Breast epithelium (tissue), 4 donors: ENCODE data around the gene IGF2BP1. TPM values are rescaled to one million over a fixed set of nuclear protein-coding genes. Genes with fewer than 3 reads are reported as not detected.

Experiments
- DNase-seq, 2 donors: peaks; one replicate each; pipeline ENCODE4 v3.0.0-alpha.2; 2019; ENCODE audit warnings: low spot score in 2 of 2
- H3K27ac ChIP-seq, 2 donors: fragments of 200-600 bp; sonication (generic) in 1 of 2; one replicate each; pipeline ENCODE4 v1.5.1; 2016 to 2019; ENCODE audit warnings: mild to moderate bottlenecking in 1 of 2
- H3K27me3 ChIP-seq, 2 donors: fragments of 200-600 bp; sonication (generic) in 1 of 2; one replicate each; pipeline versions ENCODE4 v1.5.1 to v1.6.0; 2017 to 2019; ENCODE audit warnings: control low read depth in 1 of 2, mild to moderate bottlenecking in 1 of 2
- H3K36me3 ChIP-seq: fragments of 200-600 bp; one replicate; pipeline ENCODE4 v1.5.1; 2019
- H3K4me1 ChIP-seq, 2 donors: fragments of 200-600 bp; sonication (generic); one replicate each; pipeline ENCODE4 v1.5.1; 2016 to 2019; ENCODE audit warnings: control low read depth in 1 of 2
- H3K4me3 ChIP-seq, 3 donors: fragments of 200-600 bp; sonication (generic); 1 replicate in 2 of 3; 2 replicates in 1 of 3; pipeline ENCODE4 v1.5.1; 2016 to 2019; ENCODE audit warnings: mild to moderate bottlenecking in 3 of 3, moderate library complexity in 2 of 3
- H3K9me3 ChIP-seq, 2 donors: fragments of 200-600 bp; sonication (generic) in 1 of 2; one replicate each; pipeline ENCODE4 v1.5.1; 2016 to 2019; ENCODE audit warnings: control low read depth in 1 of 2
- CTCF ChIP-seq, 3 donors: fragments of 450-650 bp; IDR thresholded peaks; one replicate each; pipeline ENCODE4 v1.5.1; 2016 to 2017; ENCODE audit warnings: antibody characterized with exemption in 3 of 3, mild to moderate bottlenecking in 3 of 3, moderate library complexity in 3 of 3
- POLR2A ChIP-seq: fragments of 450-650 bp; IDR thresholded peaks from one replicate; pipeline ENCODE4 v1.6.1; 2016; ENCODE audit warnings: antibody characterized with exemption, mild to moderate bottlenecking, moderate library complexity
- POLR2AphosphoS5 ChIP-seq, 3 donors: sonication (generic); formaldehyde crosslinking; IDR thresholded peaks; one replicate each; pipeline ENCODE4 v1.6.1; 2017; ENCODE audit warnings: antibody characterized with exemption in 3 of 3
- intact Hi-C: fragments of 100-400 bp; cut with DNase I; formaldehyde crosslinking; loops from one replicate; pipeline ENCODE4 v1.15.1; 2023; ENCODE audit warnings: low total_unique reads
- total RNA-seq, 3 donors: library from RNA; depleted of rRNA; stranded (reverse); fragments of >200 nt; gene quantifications; one replicate each; pipeline ENCODE4 v1.1.0, GENCODE V29; 2016

IGF2BP1 gene
- total RNA-seq, 3 donors from 2014 or later: not detected

DNA sequence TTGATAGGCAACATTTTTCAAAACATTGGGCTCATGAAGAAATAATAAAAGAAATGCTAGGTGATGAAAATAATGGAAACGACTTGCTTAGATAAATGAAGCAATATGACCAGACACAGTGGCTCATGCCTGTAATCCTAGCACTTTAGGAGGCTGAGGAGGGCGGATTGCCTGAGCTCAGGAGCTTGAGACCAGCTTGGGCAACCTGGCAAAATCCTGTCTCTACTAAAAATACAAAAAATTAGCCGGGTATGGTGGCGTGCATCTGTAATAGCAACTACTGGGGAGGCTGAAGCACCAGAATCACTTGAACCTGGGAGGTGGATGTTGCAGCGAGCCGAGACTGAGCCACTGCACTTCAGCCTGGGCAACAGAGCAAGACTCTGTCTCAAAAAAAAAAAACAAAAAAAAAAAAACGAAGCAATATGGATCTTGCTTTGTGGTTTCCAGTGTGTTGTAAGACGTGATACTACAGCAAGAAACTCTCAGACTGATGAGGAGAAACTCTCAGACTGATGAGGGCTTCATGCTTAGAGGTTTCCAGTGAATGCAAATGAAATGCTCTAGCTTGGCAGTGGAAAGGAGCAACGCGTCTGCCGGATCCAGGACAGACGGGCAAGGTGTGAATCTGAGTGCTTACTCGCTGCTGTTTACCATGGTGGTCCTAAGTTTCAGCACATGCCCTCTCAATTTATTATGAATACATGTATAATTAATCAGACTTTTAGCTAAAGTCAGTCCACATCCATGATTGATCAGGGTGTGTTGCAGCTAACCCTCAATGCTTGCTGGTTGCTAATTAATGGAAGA, 11.5 kb upstream of the IGF2BP1 start:
- H3K27ac ChIP-seq: no peak overlapping the region
- intact Hi-C loops: no loop called here
- DNase-seq: no peak
- no peaks in the 10 kb centered on the region for H3K4me1 ChIP-seq
- peaks cover 0 to 73% of the 10 kb centered on the region in 2 donors for H3K27me3 ChIP-seq
- peaks cover 0 to 8% of the 10 kb centered on the region in 2 donors for H3K9me3 ChIP-seq
- H3K4me3 ChIP-seq: no peak overlapping the region
- no peaks in the 10 kb centered on the region for H3K36me3 ChIP-seq
- TF ChIP-seq CTCF (IDR thresholded peaks at IDR 0.05) (no peak), POLR2A (no peak), POLR2AphosphoS5 (IDR thresholded peaks at IDR 0.05) (no peak)

DNA sequence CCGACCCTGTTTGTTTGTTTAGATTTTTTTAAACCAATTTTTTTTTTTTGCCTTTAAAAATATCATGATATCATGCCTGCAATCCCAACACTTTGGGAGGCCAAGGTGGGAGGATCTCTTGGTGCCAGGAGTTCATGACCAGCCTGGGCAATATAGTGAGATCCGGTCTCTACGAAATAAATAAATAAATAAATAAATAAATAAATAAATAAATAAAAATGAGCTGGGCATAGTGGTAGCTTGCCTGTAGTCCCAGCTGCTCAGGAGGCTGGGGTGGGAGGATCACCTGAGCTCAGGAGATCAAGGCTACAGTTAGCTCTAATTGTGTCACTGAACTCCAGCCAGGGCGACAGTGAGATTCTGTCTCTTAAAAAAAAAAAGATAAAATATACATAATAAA, 8.1 kb upstream of the IGF2BP1 start:
- Histone ChIP-seq H3K9me3 (no peaks in the 10 kb centered on the region), H3K36me3 (no peaks in the 10 kb centered on the region), H3K4me3 (no peak overlapping the region), H3K27me3 (peaks cover 0 to 94% of the 10 kb centered on the region in 2 donors), H3K27ac (no peak overlapping the region), H3K4me1 (no peaks in the 10 kb centered on the region)
- no peak for DNase-seq
- TF ChIP-seq POLR2AphosphoS5 (IDR thresholded peaks at IDR 0.05): no peak
- no peak for TF ChIP-seq POLR2A
- TF ChIP-seq CTCF (IDR thresholded peaks at IDR 0.05): no peak
- intact Hi-C loops: no loop called here

GRCh38 chr17:48990882-48991357, 6.3 kb upstream of the IGF2BP1 start:
- TF ChIP-seq POLR2AphosphoS5 (IDR thresholded peaks at IDR 0.05) (no peak), POLR2A (no peak), CTCF (IDR thresholded peaks at IDR 0.05) (no peak)
- H3K9me3 ChIP-seq: no peaks in the 10 kb centered on the region
- peaks cover 5 to 94% of the 10 kb centered on the region in 2 donors for H3K27me3 ChIP-seq
- no peak overlapping the region for H3K27ac ChIP-seq
- no peaks in the 10 kb centered on the region for H3K36me3 ChIP-seq
- H3K4me3 ChIP-seq: no peak overlapping the region
- no peak for DNase-seq
- intact Hi-C loops: no loop called here
- H3K4me1 ChIP-seq: no peaks in the 10 kb centered on the region

GRCh38 chr17:48992444-48992843, 4.7 kb upstream of the IGF2BP1 start:
- no peaks in the 10 kb centered on the region for H3K9me3 ChIP-seq
- no peak overlapping the region for H3K27ac ChIP-seq
- intact Hi-C loops: no loop called here
- H3K4me1 ChIP-seq: peaks cover 0 to 1% of the 10 kb centered on the region in 2 donors
- peaks cover 9 to 94% of the 10 kb centered on the region in 2 donors for H3K27me3 ChIP-seq
- no peaks in the 10 kb centered on the region for H3K36me3 ChIP-seq
- TF ChIP-seq POLR2A: no peak
- TF ChIP-seq POLR2AphosphoS5 (IDR thresholded peaks at IDR 0.05): no peak
- no peak for TF ChIP-seq CTCF (IDR thresholded peaks at IDR 0.05)
- no peak for DNase-seq
- no peak overlapping the region for H3K4me3 ChIP-seq

DNA sequence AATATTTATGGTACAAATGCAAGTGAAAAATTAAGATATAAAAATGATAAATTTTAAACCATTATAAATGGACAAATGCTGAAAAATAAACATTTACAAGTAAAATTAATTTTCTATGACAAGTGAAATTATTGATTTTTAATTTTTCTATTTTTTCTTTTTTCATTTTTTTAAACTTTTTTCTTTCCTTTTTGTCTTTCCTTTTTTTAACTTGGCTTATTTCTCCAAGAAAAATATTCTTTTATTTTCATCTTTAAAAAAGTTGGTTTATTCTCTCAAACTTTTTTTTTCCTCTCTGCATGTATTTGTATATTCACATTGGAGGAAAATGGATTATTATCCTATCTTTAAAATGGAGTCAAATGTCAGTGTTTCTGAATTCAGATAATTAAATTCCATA, 3.9 kb upstream of the IGF2BP1 start:
- TF ChIP-seq POLR2A (no peak), CTCF (IDR thresholded peaks at IDR 0.05) (no peak), POLR2AphosphoS5 (IDR thresholded peaks at IDR 0.05) (no peak)
- H3K27me3 ChIP-seq: peaks cover 13 to 99% of the 10 kb centered on the region in 2 donors
- intact Hi-C loops: no loop called here

More for the DNA sequence above, 3.9 kb upstream of the IGF2BP1 start:
- Histone ChIP-seq H3K36me3 (no peaks in the 10 kb centered on the region), H3K4me3 (no peak overlapping the region), H3K9me3 (no peaks in the 10 kb centered on the region), H3K27ac (no peak overlapping the region), H3K4me1 (peaks cover 0 to 4% of the 10 kb centered on the region in 2 donors)
- DNase-seq: no peak
